Endothelial cell of umbilical vein (primary cell): Measurements from ENCODE around the gene FRMD5. TPM values are rescaled to one million over a fixed set of nuclear protein-coding genes. Genes with fewer than 3 reads are reported as not detected.

Experiments used
- BruUV-seq: library from RNA; stranded (reverse); fragments of 400-500 nt; replicated peaks from 2 replicates; lab custom pipeline; 2021; lab: Mats Ljungman, UMichigan
- CTCF ChIA-PET: fragments of 300-600, 350-600 bp; sonication (Branson Sonifier 250); formaldehyde crosslinking; loops from one replicate; lab custom pipeline; 2021; ENCODE audit warnings: antibody characterized with exemption, inconsistent platforms; lab: Charles Lee
- POLR2A ChIA-PET: fragments of 300-600, 350-600 bp; sonication (Branson Sonifier 250); formaldehyde crosslinking; loops from one replicate; lab custom pipeline; 2021; ENCODE audit warnings: antibody characterized with exemption, inconsistent platforms; lab: Charles Lee
- DNase-seq: peaks from one replicate; pipeline ENCODE4 v3.0.0-alpha.2; 2011; ENCODE audit warnings: low read depth, low spot score
- FAIRE-seq: peaks from 2 replicates; lab custom pipeline; 2011; peaks lifted over from hg19 to GRCh38; lab: Jason Lieb, UNC
- H2AFZ ChIP-seq: 2 replicates; pipeline ENCODE4 v1.6.0; 2012; ENCODE audit warnings: low read depth, low read length, control low read depth, inconsistent platforms
- H3K27ac ChIP-seq: 2 replicates; pipeline ENCODE4 v1.5.1; 2011; ENCODE audit warnings: low read depth, mild to moderate bottlenecking, control low read depth, low read length, moderate library complexity; ENCODE audit not compliant: insufficient read depth
- H3K27me3 ChIP-seq, 2 experiments: 2 replicates each; pipeline versions ENCODE4 v1.6.0 to v1.6.1; 2011; ENCODE audit warnings: low read length in 2 of 2, mixed read lengths in 1 of 2; ENCODE audit not compliant: control insufficient read depth in 2 of 2, insufficient read depth in 2 of 2
- H3K36me3 ChIP-seq, 2 experiments: 2 replicates in 1 of 2; 3 replicates in 1 of 2; pipeline ENCODE4 v1.5.1; 2011; ENCODE audit warnings: low read length in 2 of 2, mild to moderate bottlenecking in 1 of 2, moderate library complexity in 1 of 2; ENCODE audit not compliant: control insufficient read depth in 2 of 2, insufficient read depth in 2 of 2; ENCODE audit errors: extremely low read depth in 1 of 2
- H3K4me1 ChIP-seq: 3 replicates; pipeline ENCODE4 v1.5.1; 2011; ENCODE audit warnings: mild to moderate bottlenecking, low read length; ENCODE audit not compliant: control insufficient read depth, insufficient read depth; ENCODE audit errors: extremely low read depth
- H3K4me2 ChIP-seq: 2 replicates; pipeline ENCODE4 v1.6.1; 2011; ENCODE audit warnings: low read length, control low read depth, mixed read lengths; ENCODE audit not compliant: insufficient read depth
- H3K4me3 ChIP-seq, 3 experiments: fragments of 200-600 bp in 1 of 3; sonication (generic), shearing (Covaris generic) in 1 of 3; replicated peaks in 1 of 3; 2 replicates each; pipeline ENCODE4 v1.5.1; 2011 to 2016; ENCODE audit warnings: control low read depth in 3 of 3, low read length in 3 of 3, mild to moderate bottlenecking in 2 of 3, inconsistent platforms in 1 of 3, low read depth in 1 of 3, moderate library complexity in 1 of 3; ENCODE audit not compliant: insufficient read depth in 1 of 3
- H3K79me2 ChIP-seq: 2 replicates; pipeline ENCODE4 v1.6.0; 2012; ENCODE audit warnings: low read length, inconsistent platforms; ENCODE audit not compliant: control insufficient read depth, insufficient read depth
- H3K9ac ChIP-seq: replicated peaks from 2 replicates; pipeline ENCODE3; 2011; ENCODE audit warnings: low read length, control low read depth; ENCODE audit not compliant: insufficient read depth; ENCODE audit errors: extremely low read depth
- H3K9me1 ChIP-seq: replicated peaks from 3 replicates; pipeline ENCODE4 v1.6.0; 2011; ENCODE audit warnings: mild to moderate bottlenecking, low read length; ENCODE audit not compliant: control insufficient read depth, insufficient read depth; ENCODE audit errors: extremely low read depth
- H3K9me3 ChIP-seq: replicated peaks from 2 replicates; pipeline ENCODE4 v1.5.1; 2012; ENCODE audit warnings: low read length, inconsistent platforms; ENCODE audit not compliant: control insufficient read depth, insufficient read depth
- H4K20me1 ChIP-seq: replicated peaks from 2 replicates; pipeline ENCODE3; 2011; ENCODE audit warnings: mild to moderate bottlenecking, low read length; ENCODE audit not compliant: control insufficient read depth, insufficient read depth; ENCODE audit errors: extremely low read depth
- EZH2 ChIP-seq: IDR thresholded peaks from 2 replicates; pipeline ENCODE4 v1.6.1; 2012; ENCODE audit warnings: borderline replicate concordance, low read depth, mild to moderate bottlenecking, moderate library complexity, low read length, inconsistent platforms; ENCODE audit not compliant: severe bottlenecking
- FOS ChIP-seq: IDR thresholded peaks from 2 replicates; pipeline ENCODE4 v1.6.1; 2011; ENCODE audit warnings: mild to moderate bottlenecking, low read length, moderate library complexity, borderline replicate concordance; ENCODE audit not compliant: insufficient read depth
- GATA2 ChIP-seq: IDR thresholded peaks from 2 replicates; pipeline ENCODE4 v1.7.0; 2011; ENCODE audit warnings: low read depth, mild to moderate bottlenecking, moderate library complexity, mixed read lengths, low read length; ENCODE audit not compliant: insufficient read length, insufficient read depth
- JUN ChIP-seq: IDR thresholded peaks from 2 replicates; pipeline ENCODE4 v1.6.1; 2011; ENCODE audit warnings: borderline replicate concordance, low read depth; ENCODE audit not compliant: insufficient read length, insufficient read depth
- MYC ChIP-seq: IDR thresholded peaks from one replicate; pipeline ENCODE4 v1.6.1; 2011; ENCODE audit warnings: mild to moderate bottlenecking, low read depth, low read length
- POLR2A ChIP-seq: IDR thresholded peaks from 2 replicates; pipeline ENCODE4 v1.6.1; 2012; ENCODE audit warnings: low read depth, mild to moderate bottlenecking, control low read depth, low read length
- POLR2AphosphoS5 ChIP-seq: IDR thresholded peaks from 2 replicates; pipeline ENCODE4 v1.6.1; 2012; ENCODE audit warnings: low read depth, mild to moderate bottlenecking, control low read depth, low read length, moderate library complexity; ENCODE audit not compliant: insufficient read depth
- dilution Hi-C: fragments of 300-500 bp; cut with MboI; formaldehyde crosslinking; loops from one replicate; pipeline ENCODE4 v1.15.0; 2019; ENCODE audit warnings: low sequenced_read_pairs; ENCODE audit not compliant: extremely low pct_ligation_motif_present
- intact Hi-C: fragments of 100-400 bp; cut with micrococcal nuclease; formaldehyde crosslinking; loops from one replicate; pipeline ENCODE4 v1.10.0; 2022
- polyA plus RNA-seq, 4 experiments: library from polyadenylated mRNA; depleted of rRNA in 3 of 4; stranded (reverse) in 3 of 4; unstranded in 1 of 4; fragments of >200 nt; gene quantifications; 2 replicates each; pipeline versions ENCODE4 v1.2.1 to v1.2.3, GENCODE V29; 2011 to 2012; ENCODE audit warnings: missing spikeins in 1 of 4
- total RNA-seq: library from RNA; stranded (reverse); gene quantifications from 2 replicates; pipeline ENCODE4 v1.2.3, GENCODE V29; 2021
- TF ChIP-seq, protein P1 (sequence below): IDR thresholded peaks from 2 replicates; pipeline ENCODE4 v1.6.1; 2011; ENCODE audit not compliant: insufficient read depth, insufficient read length
- TF ChIP-seq, protein P2 (sequence below), 2 donors: IDR thresholded peaks; 1 replicate in 1 of 2; 2 replicates in 1 of 2; pipeline ENCODE4 v1.5.1; 2011; ENCODE audit warnings: low read length in 2 of 2, mild to moderate bottlenecking in 2 of 2, moderate library complexity in 2 of 2, control low read depth in 1 of 2, inconsistent platforms in 1 of 2, low read depth in 1 of 2; ENCODE audit not compliant: insufficient read depth in 1 of 2; ENCODE audit errors: extremely low read depth in 1 of 2

FRMD5 gene
- total and polyA plus RNA-seq, 2 donors (not counting 3 experiments of a cell fraction or from before 2014, with no cell fraction given) = 16.7 to 20.2 TPM

- ChIA-PET CTCF (interaction anchor here (1.4 to 2.4 kb wide), 4 partner anchors 12 to 151 kb away, joined by 3 to 9 read pairs (median 4); no protein-coding TSS in a partner anchor), POLR2A (no interaction called here)
- no TSS peak for BruUV-seq
Observed at GRCh38 chr15:43915631-43916325, 279.3 kb downstream of the FRMD5 start.

More at GRCh38 chr15:43915631-43916325, 279.3 kb downstream of the FRMD5 start:
- Histone ChIP-seq H3K9ac (no peak overlapping the region), H3K4me3 (no peak overlapping the region), H3K9me1 (no peaks in the 10 kb centered on the region), H3K4me2 (no peak overlapping the region), H3K27ac (no peak overlapping the region), H3K4me1 (peaks cover 35% of the 10 kb centered on the region), H3K9me3 (no peaks in the 10 kb centered on the region), H3K79me2 (no peaks in the 10 kb centered on the region), H3K27me3 (no peaks in the 10 kb centered on the region), H3K36me3 (peaks cover 0 to 5% of the 10 kb centered on the region in 2 experiments), H4K20me1 (no peaks in the 10 kb centered on the region), H2AFZ (no peak overlapping the region)
- FAIRE-seq = no peak
- no peak for DNase-seq
- dilution Hi-C loops (no loop called here), intact Hi-C loops (loop anchor here (10.0 kb wide), 1 partner anchor 279 kb away; the partner anchor contains the start of gene FRMD5)
- TF ChIP-seq JUN (no peak), GATA2 (no peak), FOS (no peak), MYC (no peak), EZH2 (no peak), POLR2A (no peak), POLR2AphosphoS5 (no peak)
- TF ChIP-seq, protein P1, sequence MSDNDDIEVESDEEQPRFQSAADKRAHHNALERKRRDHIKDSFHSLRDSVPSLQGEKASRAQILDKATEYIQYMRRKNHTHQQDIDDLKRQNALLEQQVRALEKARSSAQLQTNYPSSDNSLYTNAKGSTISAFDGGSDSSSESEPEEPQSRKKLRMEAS = no peak
- TF ChIP-seq, protein P2, sequence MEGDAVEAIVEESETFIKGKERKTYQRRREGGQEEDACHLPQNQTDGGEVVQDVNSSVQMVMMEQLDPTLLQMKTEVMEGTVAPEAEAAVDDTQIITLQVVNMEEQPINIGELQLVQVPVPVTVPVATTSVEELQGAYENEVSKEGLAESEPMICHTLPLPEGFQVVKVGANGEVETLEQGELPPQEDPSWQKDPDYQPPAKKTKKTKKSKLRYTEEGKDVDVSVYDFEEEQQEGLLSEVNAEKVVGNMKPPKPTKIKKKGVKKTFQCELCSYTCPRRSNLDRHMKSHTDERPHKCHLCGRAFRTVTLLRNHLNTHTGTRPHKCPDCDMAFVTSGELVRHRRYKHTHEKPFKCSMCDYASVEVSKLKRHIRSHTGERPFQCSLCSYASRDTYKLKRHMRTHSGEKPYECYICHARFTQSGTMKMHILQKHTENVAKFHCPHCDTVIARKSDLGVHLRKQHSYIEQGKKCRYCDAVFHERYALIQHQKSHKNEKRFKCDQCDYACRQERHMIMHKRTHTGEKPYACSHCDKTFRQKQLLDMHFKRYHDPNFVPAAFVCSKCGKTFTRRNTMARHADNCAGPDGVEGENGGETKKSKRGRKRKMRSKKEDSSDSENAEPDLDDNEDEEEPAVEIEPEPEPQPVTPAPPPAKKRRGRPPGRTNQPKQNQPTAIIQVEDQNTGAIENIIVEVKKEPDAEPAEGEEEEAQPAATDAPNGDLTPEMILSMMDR (IDR thresholded peaks at IDR 0.05; ENCODE audit: extremely low read depth in 1 of 2, insufficient read depth in 1 of 2, low read depth in 1 of 2, low read length in 2 of 2) = no peak
